ENCODE measurements around the gene CBR3.
"Not testable (repeated sequence)": the region's sequence is repeated elsewhere in the genome, so short reads cannot be mapped to it uniquely, and the experiment has no call there.

The CBR3 gene

GRCh38 chr21:36132696-36133095 lies 2.2 kb upstream of the CBR3 start:
- peaks cover 62% of the 10 kb centered on the region for H3K27me3 ChIP-seq (ENCODE audit: control insufficient read depth, insufficient read depth, low read length)
- no peak overlapping the region for H3K9ac ChIP-seq (ENCODE audit: low read length)
- no peak overlapping the region for H3K27ac ChIP-seq (ENCODE audit: low read depth, low read length)
- H3K4me3 ChIP-seq (ENCODE audit: low read depth, low read length): no peak overlapping the region
- peaks cover 20% of the 10 kb centered on the region for H3K4me1 ChIP-seq (ENCODE audit: control insufficient read depth, insufficient read depth, low read length)
- H3K9me3 ChIP-seq (ENCODE audit: control insufficient read depth, insufficient read depth, low read depth, low read length): no peaks in the 10 kb centered on the region
- no peaks in the 10 kb centered on the region for H3K36me3 ChIP-seq (ENCODE audit: control insufficient read depth, insufficient read depth, low read length)

GRCh38 chr21:36135391-36136102 lies 668 bp downstream of the CBR3 start:
- Histone ChIP-seq H3K27me3 (ENCODE audit: control insufficient read depth, insufficient read depth, low read length) (peaks cover 62% of the 10 kb centered on the region), H3K4me1 (ENCODE audit: control insufficient read depth, insufficient read depth, low read length) (peaks cover 18% of the 10 kb centered on the region), H3K9ac (ENCODE audit: low read length) (peak overlapping the region; percentile 62), H3K36me3 (ENCODE audit: control insufficient read depth, insufficient read depth, low read length) (no peaks in the 10 kb centered on the region), H3K9me3 (ENCODE audit: control insufficient read depth, insufficient read depth, low read depth, low read length) (no peaks in the 10 kb centered on the region), H3K27ac (ENCODE audit: low read depth, low read length) (no peak overlapping the region), H3K4me3 (ENCODE audit: low read depth, low read length) (peak overlapping the region; percentile 78)

- not testable (repeated sequence) for H3K9me3 ChIP-seq (ENCODE audit: control insufficient read depth, insufficient read depth, low read depth, low read length); H3K9ac ChIP-seq (ENCODE audit: low read length); H3K27ac ChIP-seq (ENCODE audit: low read depth, low read length); H3K4me3 ChIP-seq (ENCODE audit: low read depth, low read length); H3K36me3 ChIP-seq (ENCODE audit: control insufficient read depth, insufficient read depth, low read length); H3K4me1 ChIP-seq (ENCODE audit: control insufficient read depth, insufficient read depth, low read length)
- peaks cover 31% of the 10 kb centered on the region for H3K27me3 ChIP-seq (ENCODE audit: control insufficient read depth, insufficient read depth, low read length)
These were observed 4.9 kb downstream of the CBR3 start for GRCh38 chr21:36139791-36140190.

GRCh38 chr21:36141513-36141925 lies 6.6 kb downstream of the CBR3 start:
- no peak overlapping the region for H3K27ac ChIP-seq (ENCODE audit: low read depth, low read length)
- no peak overlapping the region for H3K4me3 ChIP-seq (ENCODE audit: low read depth, low read length)

GRCh38 chr21:36144233-36144632 lies 9.4 kb downstream of the CBR3 start:
- H3K4me3 ChIP-seq (ENCODE audit: low read depth, low read length); H3K27me3 ChIP-seq (ENCODE audit: control insufficient read depth, insufficient read depth, low read length); H3K9ac ChIP-seq (ENCODE audit: low read length); H3K36me3 ChIP-seq (ENCODE audit: control insufficient read depth, insufficient read depth, low read length); H3K9me3 ChIP-seq (ENCODE audit: control insufficient read depth, insufficient read depth, low read depth, low read length); H3K27ac ChIP-seq (ENCODE audit: low read depth, low read length); H3K4me1 ChIP-seq (ENCODE audit: control insufficient read depth, insufficient read depth, low read length): not testable (repeated sequence)

More at GRCh38 chr21:36141513-36141925, 6.6 kb downstream of the CBR3 start:
- H3K36me3 ChIP-seq (ENCODE audit: control insufficient read depth, insufficient read depth, low read length): no peaks in the 10 kb centered on the region
- no peak overlapping the region for H3K9ac ChIP-seq (ENCODE audit: low read length)
- H3K27me3 ChIP-seq (ENCODE audit: control insufficient read depth, insufficient read depth, low read length): peaks cover 13% of the 10 kb centered on the region
- H3K9me3 ChIP-seq (ENCODE audit: control insufficient read depth, insufficient read depth, low read depth, low read length): no peaks in the 10 kb centered on the region
- H3K4me1 ChIP-seq (ENCODE audit: control insufficient read depth, insufficient read depth, low read length): peaks cover 6% of the 10 kb centered on the region

GRCh38 chr21:36145259-36145658 lies 10.4 kb downstream of the CBR3 start:
- Histone ChIP-seq H3K36me3 (ENCODE audit: control insufficient read depth, insufficient read depth, low read length) (no peaks in the 10 kb centered on the region), H3K4me3 (ENCODE audit: low read depth, low read length) (no peak overlapping the region), H3K9ac (ENCODE audit: low read length) (no peak overlapping the region), H3K27ac (ENCODE audit: low read depth, low read length) (no peak overlapping the region), H3K9me3 (ENCODE audit: control insufficient read depth, insufficient read depth, low read depth, low read length) (no peaks in the 10 kb centered on the region), H3K4me1 (ENCODE audit: control insufficient read depth, insufficient read depth, low read length) (0 out of 2 replicates have a peak, but pooled peaks cover under 1% of the 10 kb centered on the region), H3K27me3 (ENCODE audit: control insufficient read depth, insufficient read depth, low read length) (no peaks in the 10 kb centered on the region)

GRCh38 chr21:36147911-36148310 lies 13.0 kb downstream of the CBR3 start:
- Histone ChIP-seq H3K27ac (ENCODE audit: low read depth, low read length) (no peak overlapping the region), H3K9me3 (ENCODE audit: control insufficient read depth, insufficient read depth, low read depth, low read length) (no peaks in the 10 kb centered on the region), H3K27me3 (ENCODE audit: control insufficient read depth, insufficient read depth, low read length) (no peaks in the 10 kb centered on the region), H3K9ac (ENCODE audit: low read length) (no peak overlapping the region), H3K4me3 (ENCODE audit: low read depth, low read length) (no peak overlapping the region), H3K36me3 (ENCODE audit: control insufficient read depth, insufficient read depth, low read length) (no peaks in the 10 kb centered on the region), H3K4me1 (ENCODE audit: control insufficient read depth, insufficient read depth, low read length) (peaks cover 6% of the 10 kb centered on the region; the same call in 1 of the 2 replicates)

GRCh38 chr21:36148886-36149285 lies 14.0 kb downstream of the CBR3 start:
- Histone ChIP-seq H3K27me3 (ENCODE audit: control insufficient read depth, insufficient read depth, low read length) (no peaks in the 10 kb centered on the region), H3K9me3 (ENCODE audit: control insufficient read depth, insufficient read depth, low read depth, low read length) (no peaks in the 10 kb centered on the region), H3K4me3 (ENCODE audit: low read depth, low read length) (no peak overlapping the region), H3K36me3 (ENCODE audit: control insufficient read depth, insufficient read depth, low read length) (no peaks in the 10 kb centered on the region), H3K9ac (ENCODE audit: low read length) (no peak overlapping the region), H3K4me1 (ENCODE audit: control insufficient read depth, insufficient read depth, low read length) (peaks cover 6% of the 10 kb centered on the region; the same call in 1 of the 2 replicates), H3K27ac (ENCODE audit: low read depth, low read length) (no peak overlapping the region)

GRCh38 chr21:36149788-36150711 lies 15.2 kb downstream of the CBR3 start:
- no peak overlapping the region for H3K9ac ChIP-seq (ENCODE audit: low read length)
- peaks cover 6% of the 10 kb centered on the region; the same call in 1 of the 2 replicates for H3K4me1 ChIP-seq (ENCODE audit: control insufficient read depth, insufficient read depth, low read length)
- H3K36me3 ChIP-seq (ENCODE audit: control insufficient read depth, insufficient read depth, low read length): no peaks in the 10 kb centered on the region
- H3K9me3 ChIP-seq (ENCODE audit: control insufficient read depth, insufficient read depth, low read depth, low read length): no peaks in the 10 kb centered on the region
- no peak overlapping the region for H3K27ac ChIP-seq (ENCODE audit: low read depth, low read length)
- H3K4me3 ChIP-seq (ENCODE audit: low read depth, low read length): no peak overlapping the region
- H3K27me3 ChIP-seq (ENCODE audit: control insufficient read depth, insufficient read depth, low read length): peaks cover 6% of the 10 kb centered on the region

- Histone ChIP-seq H3K9me3 (ENCODE audit: control insufficient read depth, insufficient read depth, low read depth, low read length) (no peaks in the 10 kb centered on the region), H3K27ac (ENCODE audit: low read depth, low read length) (no peak overlapping the region), H3K9ac (ENCODE audit: low read length) (peak overlapping the region; percentile 59), H3K4me3 (ENCODE audit: low read depth, low read length) (peak overlapping the region; percentile 87), H3K27me3 (ENCODE audit: control insufficient read depth, insufficient read depth, low read length) (peaks cover 30% of the 10 kb centered on the region), H3K36me3 (ENCODE audit: control insufficient read depth, insufficient read depth, low read length) (no peaks in the 10 kb centered on the region), H3K4me1 (ENCODE audit: control insufficient read depth, insufficient read depth, low read length) (peaks cover 8% of the 10 kb centered on the region)
These were observed 20.9 kb downstream of the CBR3 start for GRCh38 chr21:36155603-36156338.

Measured in HUES6 (cell line).